Measurements from ENCODE around the gene FBLN2. TPM values are rescaled to one million over a fixed set of nuclear protein-coding genes. Genes with fewer than 3 reads are reported as not detected.
"Not testable (repeated sequence)": the region's sequence is repeated elsewhere in the genome, so short reads cannot be mapped to it uniquely, and the experiment has no call there.

FBLN2 gene
- total RNA-seq, 1 experiment from 2014 or later, result 52.7 TPM

DNA sequence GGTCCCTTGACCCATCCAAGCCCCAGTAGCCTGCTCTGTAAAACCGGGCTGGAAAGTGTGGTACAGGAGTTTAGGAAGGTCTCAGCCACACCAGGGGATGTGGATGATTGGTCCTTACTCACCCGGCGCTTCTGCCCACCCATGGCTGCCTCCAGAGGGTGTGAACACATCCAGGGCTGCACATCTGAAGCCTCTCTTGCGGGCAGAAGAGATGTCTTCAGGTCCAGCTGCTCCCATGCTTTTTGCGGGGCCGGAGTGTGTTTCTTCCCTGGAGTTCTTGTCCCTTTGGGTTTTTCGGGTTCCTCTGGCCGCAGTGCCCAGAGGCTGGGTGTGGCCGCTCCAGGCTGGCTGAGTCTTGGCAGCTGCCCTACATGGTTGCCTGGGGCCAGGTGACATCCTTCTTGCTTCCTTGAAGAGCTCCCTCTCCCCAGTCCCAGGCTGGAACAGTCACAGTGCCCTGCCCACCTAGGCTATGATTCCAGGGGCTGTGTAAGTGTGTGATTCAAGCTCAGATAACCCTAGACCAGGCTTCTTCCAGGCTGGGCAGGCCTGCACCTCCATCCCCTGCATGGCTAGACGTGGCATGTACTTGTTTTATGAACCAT is 34.9 kb upstream of the FBLN2 start:
- peak; percentile 51 for DNase-seq (ENCODE audit: low read depth)

DNA sequence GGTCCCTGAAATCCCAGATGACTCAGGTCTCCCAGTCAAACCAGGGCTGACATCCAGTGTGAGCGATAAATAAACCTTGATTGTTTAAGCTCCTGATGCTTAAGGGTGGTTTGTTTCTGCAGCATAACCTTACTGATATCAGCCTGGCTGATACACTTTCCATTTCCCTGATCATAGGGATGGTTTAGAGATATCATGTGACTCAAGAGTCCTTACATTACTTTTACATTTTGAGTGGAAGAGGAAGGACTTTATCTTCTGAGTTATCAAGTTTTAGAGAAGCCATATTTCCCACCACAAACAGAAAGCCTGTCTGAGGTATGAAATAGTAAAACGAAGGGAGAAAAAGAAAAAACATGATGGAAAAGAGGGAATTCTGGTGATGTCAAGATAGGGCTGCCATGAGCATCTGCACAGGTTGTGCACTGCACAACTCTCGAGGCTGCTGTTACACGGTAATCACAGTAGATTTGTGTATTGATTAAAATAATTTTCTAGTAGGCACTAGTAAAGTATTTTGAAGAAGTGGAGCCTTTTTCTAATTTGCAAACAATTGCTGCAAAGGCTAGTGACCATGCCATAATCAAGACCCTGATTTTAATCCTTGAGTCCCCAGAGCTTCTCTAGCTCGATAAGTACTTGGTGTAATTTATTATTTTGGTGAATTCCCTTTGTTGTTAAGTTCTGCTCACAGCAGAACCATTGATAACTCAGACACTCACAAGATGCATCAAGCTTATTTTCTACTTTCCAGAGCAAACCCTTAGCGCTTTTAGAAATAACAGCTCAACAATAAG is 34.1 kb upstream of the FBLN2 start:
- DNase-seq (ENCODE audit: low read depth), result no peak

DNA sequence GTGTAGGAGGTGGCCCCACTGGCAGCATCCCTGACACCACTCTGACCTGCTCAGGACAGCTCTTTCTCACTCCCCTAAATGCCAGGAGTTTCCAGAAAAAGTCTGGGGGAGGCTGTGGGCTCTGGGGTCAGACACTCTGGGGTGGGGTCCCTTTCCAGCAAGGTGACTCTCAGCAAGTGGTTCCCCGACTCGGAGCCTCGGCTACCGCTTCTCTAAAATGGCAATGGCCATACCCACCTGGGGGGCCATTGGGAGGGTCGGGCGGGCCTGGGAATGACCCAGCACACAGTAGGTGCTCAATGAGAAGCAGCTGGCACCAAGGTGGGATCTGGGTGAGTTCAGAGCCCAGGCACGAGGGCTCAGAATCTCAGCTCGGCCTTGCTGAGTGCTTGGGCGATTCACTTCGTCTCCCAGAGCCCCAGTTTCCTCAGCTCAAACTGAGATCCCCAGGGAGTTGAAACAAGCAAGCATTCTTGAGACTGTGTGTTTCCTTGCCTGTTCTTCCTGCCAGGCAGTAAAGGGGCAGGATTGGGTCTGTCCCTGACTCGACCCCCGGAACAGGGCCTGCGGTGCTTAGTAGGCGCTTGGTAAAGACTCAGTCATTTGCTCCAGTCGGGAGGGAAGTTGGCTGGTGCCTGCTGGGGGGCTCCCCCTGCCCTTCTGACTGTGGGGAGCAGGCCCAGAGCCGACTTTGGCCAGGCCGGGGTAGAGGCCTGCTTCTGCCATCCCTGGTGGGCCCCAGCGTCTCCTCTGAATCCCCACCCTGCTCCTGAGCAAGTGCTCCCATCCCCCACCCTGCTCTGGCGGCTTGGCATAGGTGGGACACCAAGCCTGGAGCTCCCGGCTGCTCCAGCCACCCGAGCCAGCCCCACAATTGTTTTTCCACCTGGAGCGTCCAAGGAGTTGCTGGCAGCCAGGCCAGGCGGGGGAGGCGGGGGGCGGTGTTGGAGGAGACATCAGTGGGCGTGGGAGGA is 32.9 kb upstream of the FBLN2 start:
- DNase-seq (ENCODE audit: low read depth), result no peak

DNA sequence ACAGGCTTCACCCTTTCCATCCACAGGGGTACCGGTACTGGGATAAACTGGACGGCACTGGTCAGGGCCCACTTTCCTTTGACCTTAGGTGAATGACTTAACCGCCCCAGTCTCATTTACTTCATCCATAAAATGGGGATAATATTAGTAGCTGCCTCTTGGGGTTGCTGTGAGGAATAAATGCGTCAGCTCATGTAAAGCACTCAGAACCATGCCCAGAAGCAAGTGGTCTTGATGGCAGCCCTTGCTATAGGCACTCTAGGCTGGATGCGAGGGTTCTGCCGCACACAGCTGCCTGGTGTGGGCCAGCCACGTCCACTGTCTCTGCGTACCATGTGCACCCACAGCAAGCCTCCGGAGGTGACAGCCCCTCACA is 32.2 kb upstream of the FBLN2 start:
- no peak for DNase-seq (ENCODE audit: low read depth)

DNA sequence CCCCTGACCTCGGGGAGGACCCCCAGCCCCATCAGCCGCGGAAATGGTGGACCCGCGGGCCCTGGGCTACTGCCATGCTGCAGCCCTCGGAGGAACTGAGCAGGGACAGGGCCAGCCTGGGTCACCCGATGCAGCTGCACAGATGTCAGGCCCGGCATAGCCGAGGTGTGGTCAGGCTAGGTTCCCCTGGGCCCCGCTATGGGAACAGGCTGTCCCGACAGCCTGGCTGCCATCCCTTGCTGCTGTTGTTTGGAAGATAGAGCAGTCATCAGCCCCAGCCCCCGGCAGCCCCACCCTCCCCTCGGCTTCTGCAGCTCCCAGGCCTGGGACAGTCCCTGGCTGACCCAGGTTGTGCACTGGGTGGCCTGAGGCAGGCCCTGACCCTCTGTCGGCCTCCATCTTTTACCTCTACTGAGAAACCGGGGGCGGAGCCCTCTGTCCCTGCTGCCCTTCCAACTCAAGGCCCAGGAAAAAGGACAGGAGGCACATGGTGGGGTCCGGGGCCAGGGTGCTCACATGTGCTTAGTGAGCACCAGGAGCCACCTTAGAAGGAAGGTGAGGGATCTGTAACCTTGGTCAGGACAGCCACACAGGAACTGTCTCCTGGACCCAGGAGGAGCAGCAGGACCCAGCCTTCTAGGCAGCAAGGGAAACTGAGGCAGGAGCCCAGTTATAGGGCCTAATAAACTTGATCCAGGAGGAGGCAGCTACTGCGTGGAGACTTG is 31.5 kb upstream of the FBLN2 start:
- DNase-seq (ENCODE audit: low read depth), result no peak

DNA sequence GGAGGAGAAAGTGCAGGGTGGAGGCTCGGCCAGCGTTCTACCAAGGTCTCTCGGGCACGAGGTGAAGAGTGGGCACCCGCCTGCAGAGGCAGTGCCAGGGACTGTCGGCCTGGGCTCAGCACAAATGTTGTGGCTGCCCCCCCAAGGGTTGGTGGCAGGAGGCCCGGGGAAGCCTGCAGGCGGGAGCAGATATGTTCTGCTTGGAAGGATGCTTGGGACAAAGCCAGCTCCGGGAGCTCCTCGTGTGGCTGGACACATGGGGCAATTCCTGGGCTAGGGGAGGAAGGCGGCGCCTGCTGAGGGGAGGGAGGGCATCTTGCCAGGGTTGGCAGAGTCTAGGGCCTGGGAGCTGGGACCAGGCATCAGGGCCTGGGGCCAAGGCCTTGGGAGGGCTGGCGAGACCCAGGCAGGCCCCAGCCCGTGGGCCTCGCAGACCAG is 30.4 kb upstream of the FBLN2 start:
- DNase-seq (ENCODE audit: low read depth), result peak; percentile 88

DNA sequence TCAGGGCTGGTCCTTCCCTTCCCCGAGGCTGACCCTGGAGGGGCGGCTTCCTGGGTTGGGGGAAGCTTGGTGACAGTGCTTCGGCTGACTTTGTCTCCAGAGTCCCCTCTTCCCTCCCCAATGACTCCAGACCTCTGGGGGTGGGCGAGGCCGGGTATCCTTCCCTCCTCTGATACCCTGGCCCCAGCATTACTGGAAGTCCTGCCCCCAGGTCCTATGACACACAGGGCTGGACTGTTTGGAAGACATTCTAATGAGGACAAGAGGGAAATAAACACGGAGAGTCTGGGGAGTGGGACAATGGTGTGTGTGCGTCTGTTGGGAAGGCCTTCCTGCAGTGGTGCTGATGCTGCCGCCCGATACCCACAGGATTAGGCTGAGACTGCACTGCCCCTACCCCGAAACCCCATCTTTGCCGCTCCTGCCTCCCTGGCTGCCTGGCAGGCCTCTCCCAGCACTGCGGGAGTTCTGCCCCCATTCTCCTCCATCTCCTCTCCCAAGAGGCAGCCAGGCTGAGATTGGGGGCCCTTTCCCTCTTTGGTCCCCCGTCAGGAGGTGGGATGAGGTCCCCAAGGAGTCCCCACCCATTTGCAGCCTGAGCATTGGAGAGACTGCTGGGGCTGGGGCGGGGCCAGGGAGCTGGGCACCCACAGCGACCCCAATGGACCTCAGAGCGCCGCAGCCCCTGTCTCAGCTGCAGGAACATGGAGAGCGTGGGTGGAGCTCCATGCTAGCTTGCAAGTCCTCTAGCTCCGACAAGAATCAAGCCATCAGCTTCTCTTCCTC is 29.7 kb upstream of the FBLN2 start:
- no peak for DNase-seq (ENCODE audit: low read depth)

DNA sequence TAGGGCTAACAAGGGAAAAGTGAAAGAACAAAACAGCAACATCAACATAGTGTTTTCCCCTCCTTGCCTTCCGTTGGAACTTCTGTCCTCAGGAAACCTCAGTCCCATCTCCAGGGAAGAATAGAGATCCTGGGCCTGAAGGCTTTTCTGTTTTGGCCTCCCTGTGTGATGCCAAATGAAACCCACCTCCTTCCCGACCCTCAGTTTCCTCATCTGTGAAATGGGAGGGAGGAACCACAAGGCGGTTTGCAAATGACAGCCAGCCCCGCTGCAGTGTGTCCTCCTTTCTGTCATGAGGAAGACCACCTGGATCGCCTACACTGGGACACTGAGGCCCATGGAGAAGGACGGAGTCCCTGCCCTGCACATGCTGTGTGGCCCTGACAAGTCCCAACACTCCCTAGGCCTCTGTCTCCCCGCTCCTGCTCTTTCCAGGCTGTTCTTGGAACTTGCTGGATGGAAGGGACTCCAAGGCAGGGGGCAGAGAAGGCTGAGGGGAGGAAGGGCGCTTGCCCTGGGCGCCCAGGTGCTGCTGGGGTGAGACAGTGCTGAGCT is 28.5 kb upstream of the FBLN2 start:
- no peak for DNase-seq (ENCODE audit: low read depth)

DNA sequence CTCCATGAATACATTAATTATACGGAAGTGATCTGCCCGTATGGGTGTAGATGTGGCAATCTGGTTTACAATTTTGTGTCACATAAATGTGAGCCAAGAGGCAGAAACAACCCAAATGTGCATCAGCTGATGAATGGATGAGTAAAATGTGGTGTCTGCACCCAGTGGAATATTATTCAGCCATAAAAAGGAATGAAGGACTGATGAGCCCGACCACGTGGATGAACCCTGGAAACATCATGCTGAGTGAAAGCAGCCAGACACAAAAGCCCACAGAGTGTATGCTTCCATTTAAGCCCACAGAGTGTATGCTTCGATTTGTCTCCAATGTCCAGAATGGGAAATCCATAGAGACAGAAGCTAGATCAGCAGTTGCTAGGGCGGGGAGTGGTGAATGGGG is 27.6 kb upstream of the FBLN2 start:
- no peak for DNase-seq (ENCODE audit: low read depth)

DNA sequence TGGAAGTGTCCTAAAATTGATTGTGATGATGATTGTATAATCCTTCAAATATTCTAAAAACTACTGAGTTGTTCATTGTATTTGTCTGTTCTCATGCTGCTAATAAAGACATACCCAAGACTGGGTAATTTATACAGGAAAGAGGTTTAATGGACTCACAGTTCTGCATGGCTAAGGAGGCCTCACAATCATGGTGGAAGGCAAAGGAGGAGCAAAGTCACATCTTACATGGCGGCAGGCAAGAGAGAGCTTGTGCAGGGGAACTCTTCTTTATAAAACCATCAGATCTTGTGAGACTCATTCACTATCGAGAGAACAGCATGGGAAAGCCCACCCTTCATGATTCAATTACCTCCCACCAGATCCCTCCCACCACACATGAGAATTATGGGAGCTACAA is 27.2 kb upstream of the FBLN2 start:
- not testable (repeated sequence) for DNase-seq (ENCODE audit: low read depth)

DNA sequence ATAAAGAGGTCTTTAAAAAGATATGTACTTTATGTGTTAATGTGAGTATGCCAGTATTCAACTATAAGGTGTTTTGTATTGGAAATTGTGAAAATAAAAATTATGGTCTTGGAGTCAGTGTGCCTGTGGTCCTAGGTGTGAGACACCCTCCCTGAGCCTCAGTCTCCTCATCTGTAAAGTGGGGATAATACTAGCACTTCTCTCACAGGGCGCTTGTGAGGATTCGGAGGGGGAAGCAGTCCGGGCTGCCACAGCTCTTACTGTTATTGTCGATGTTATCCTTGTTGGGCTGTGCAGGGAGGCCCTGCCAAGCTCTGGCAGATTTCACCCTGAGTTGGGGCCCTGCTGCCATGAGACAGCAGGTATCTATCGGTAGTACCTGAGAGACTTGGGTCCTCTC is 26.7 kb upstream of the FBLN2 start:
- DNase-seq (ENCODE audit: low read depth), result no peak

DNA sequence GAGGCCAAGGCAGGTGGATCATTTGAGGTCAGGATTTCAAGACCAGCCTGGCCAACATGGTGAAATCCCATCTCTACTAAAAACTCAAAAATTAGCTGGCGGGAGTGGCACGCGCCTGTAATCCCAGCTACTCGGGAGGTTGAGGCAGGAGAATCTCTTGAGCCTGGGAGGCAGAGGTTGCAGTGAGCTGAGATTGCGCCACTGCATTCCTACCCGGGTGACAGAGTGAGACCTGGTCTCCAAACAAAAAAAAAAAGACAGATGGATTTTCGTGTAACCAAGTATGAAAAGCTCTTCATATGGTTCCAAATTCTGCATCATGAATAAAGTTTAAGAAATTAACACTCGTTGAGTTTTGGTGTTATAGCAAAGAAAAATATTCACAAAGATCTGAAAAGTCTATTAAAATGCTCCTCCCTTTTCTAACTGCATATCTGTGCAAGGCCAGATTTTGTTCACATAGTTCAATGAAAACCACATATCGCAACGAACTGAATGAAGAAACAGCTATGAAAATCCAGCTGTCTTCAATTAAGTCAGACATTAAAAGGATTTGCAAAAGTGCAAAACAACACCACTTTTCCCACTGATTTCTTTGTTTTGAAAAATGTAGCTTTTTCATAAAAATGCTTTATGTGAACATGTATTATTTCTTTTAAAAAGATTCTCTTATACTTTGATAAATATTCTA is 23.8 kb upstream of the FBLN2 start:
- peak; percentile 77 for DNase-seq (ENCODE audit: low read depth)

DNA sequence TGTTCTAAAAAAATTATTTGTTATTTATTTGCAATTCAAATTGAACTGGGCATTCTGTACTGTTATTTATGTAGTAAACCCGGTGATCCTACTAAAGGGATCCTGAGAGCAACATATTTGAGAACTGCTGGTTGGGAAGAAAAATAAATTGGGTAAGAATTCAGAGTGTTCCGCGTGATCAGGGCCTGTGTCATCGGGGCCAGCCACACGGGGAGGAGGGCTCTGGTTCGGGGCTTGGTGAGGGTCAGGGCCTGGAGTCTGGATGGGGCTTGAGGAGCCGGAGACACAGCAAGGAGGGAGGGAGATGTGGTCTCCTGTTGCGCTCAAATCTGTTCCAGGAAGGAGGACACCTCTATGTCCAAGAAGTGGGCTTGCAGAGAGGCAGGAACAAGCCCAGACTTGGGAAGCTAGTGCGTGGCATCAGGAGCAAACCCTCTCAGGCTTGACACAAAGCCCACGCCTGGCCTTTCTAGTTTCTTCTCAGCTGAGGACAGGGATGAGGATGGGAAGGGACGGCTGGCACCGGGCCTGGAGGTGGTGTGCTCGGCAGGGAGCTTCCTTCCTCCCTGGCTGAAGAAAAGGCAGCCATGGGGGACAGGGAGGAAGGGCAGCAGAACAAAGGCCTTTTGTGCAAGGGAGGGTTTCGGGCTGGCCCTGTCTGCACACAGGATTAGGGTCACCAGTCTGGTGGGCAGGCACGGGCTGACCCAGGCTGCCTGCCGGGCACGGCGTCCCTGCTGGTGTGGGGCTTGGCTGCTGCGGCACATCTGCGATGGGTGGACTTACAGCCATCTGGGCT is 22.9 kb upstream of the FBLN2 start:
- DNase-seq (ENCODE audit: low read depth), result no peak

DNA sequence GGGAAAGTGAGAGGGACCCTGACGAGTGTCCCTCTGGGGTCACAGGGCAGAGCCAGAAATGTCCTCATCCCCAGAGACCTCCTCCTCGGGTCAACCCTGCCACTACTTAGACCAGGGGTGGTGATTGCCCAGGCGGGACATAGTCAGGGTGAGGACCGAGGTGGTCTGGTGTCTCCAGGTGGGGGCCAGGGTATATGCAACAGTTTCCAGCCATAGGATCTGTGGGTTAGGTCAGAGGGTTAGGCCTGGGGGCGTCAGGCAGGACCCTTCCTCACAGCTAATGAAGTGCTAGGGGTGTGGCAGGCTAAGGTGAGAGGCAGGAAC is 22.3 kb upstream of the FBLN2 start:
- no peak for DNase-seq (ENCODE audit: low read depth)

DNA sequence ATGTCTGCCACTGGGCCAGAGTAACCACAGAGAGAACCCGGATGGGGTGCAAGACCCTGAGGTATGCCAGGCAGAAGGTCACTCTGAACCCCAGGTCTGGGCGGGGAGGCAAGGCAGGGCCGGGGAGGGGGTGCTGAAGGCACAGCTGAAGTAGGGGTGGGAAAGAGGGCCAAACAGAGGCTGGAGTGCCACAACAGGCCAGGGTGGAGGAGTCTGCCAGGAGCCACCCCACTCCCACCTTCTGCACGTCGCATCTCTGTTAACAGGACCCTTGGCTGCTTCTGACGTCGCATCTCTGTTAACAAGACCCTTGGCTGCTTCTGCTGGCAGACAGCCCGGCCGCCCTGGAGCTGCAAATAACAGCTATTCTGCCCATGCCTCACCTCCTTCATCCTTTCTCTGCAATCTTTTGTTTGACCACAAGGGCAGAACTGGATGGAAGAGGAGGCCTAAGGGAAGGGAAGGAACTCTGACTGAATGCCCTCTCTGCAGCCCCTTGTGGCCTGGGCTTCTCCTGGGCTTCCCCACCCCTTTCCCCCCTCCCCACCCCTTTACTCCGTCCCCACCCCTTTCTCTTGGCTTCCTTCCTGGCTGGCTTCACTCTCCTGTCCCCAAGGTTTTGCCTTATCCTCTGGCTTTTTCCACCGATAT is 20.6 kb upstream of the FBLN2 start:
- peak; percentile 58 for DNase-seq (ENCODE audit: low read depth)

DNA sequence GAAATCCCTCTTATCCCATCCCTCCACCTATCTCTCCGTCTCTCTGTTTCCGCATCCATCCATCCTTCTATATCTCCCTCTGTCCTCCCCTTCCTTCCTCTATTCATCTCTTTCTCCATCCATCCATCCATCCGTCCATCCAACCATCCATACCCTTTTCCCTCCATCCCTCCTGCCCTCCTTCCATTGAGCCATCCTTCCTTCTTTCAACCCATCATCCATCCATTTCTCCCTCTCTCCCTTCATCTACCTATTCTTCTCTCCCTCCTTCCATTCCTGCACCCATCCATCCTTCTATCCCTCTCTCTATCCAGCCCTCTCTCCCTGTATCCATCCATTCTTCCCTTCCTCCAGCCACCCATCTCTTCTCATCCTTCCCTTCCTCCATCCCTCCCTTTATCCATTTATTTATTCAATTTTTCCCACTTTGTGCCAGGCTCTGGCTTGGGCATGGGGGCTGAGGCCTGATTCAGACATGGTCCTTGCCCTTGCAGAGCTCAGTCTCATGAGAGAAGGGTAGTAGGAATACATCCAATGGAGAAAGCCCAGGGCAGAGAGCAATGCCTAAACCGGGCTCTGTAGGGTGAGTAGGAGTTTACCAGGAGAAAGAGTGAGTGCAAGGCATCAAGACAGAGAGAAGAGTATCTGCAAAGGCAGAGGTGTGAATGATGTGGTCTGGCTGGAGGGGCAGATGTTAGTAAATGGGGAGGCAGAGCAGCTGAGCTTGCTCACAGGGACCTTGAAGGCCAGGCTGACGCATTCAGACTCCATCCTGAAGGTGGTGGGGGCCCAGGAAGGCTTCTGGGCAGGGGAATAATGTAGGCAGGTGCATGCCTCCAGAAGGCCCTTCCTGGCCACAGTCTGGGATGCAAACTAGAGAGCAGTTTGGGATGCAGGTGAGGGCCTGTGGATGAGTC is 19.5 kb upstream of the FBLN2 start:
- no peak for DNase-seq (ENCODE audit: low read depth)

DNA sequence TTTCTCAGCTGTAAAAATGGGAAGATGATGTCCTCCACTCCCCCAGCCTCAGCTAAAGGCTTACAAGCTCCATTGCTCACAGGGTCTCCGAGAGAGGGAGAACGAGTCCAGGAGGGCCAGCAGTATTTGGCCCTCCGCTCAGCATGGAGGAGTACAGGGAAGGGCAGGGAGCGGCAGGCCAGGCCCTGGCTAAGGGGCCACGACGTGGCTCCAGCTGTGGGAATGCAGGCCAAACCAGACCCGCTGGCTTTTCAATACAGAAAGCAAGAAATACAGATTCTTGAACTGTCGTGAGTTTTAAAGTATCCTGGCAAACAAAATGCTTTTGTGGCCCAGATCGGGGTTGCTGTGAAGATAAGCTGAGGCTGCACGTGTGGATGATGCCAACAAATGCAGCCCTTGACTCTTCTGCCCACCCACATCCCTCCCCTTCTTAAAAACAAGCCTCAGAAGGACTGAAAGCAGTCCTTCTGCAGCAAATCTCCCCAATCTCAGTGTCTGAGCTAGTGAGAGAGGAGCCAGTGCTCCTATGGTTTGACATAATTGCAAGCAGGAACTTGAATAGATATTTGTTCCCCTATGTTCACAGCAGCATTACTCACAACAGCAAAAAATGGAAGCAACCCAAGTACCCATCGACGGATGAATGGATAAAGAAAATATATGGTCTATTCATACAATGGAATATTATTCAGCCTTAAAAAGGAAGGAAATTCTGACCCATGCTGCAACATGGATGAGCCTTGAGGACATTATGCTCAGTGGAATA is 18.5 kb upstream of the FBLN2 start:
- no peak for DNase-seq (ENCODE audit: low read depth)
